DMS53 treated with DMSO at 0.1 percent for 48 hours (cell line): ENCODE results near the gene FAM149B1.

Source experiments
- DNase-seq: peaks from one replicate; lab custom pipeline; 2025; ENCODE audit not compliant: unreplicated experiment; lab: John Stamatoyannopoulos, UW

The FAM149B1 gene

DNA sequence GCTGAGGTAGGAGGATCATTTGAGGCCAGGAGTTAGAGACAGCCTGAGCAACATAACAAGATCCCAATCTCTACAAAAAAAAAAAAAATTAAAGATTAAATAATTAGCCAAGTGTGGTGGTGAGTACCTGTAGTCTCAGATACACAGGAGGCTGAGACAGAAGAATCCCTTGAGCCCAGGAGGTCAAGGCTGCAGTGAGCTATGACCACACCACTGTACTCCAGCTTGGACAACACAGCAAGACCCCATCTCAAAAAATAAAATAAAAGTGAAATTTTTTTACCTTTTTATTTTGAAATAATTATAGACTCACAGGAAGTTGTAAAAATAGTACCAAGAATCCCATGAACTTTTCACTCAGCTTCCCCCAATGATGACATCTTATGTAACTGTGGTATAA lies 4.9 kb downstream of the FAM149B1 start:
- no peak for DNase-seq

DNA sequence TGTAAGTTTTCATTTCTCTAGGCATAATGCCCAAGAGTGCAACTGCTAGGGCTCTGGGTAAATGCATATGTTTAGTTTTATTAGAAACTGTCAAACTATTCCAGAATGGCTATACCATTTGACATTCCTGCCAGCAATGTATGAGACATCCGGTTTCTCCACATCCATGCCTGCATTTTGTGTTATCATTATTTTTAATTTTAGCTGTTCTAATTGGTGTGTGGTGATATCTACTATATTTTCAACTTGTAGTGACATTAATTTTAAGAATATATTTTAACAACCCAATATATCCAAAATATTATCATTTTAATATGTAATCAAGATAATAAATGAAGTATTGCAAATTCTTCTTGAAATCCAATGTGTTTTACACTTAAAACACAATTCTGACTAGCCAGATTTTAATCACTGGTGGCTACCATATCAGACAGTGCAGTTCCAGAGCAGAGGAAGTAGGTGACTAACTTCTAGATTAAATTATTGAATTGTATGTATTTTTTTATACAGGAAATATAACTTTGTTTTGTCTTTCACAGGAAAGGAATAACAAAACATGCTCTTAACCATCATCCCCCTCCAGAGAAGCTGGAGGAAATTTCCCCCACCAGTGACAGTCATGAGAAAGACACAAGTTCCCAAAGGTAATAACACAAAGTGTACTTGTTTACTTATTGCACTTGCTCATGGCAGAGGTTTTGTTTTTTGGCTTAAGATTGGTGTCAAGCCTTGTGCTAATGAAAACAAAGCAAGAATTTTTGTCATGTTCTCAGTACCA lies 6.4 kb downstream of the FAM149B1 start:
- DNase-seq = no peak

DNA sequence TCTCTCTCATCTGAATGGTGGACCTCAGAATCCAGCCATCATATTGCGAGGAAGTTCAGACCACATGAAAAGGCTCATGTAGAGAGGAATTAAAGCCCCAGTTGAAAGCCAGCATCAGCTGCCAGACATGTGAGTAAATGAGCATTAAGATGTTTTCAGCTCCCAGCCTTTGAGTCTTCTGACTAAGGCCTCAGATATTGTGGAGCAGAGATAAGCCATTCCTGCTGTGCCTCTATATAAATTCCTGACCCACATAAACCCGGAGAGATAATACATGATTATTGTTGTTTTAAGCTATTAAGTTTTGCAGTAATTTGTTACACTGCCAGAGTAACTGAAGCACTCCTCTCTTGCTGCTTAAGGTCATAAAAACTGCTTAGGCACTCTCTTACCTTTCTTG lies 14.6 kb downstream of the FAM149B1 start:
- no peak for DNase-seq

DNA sequence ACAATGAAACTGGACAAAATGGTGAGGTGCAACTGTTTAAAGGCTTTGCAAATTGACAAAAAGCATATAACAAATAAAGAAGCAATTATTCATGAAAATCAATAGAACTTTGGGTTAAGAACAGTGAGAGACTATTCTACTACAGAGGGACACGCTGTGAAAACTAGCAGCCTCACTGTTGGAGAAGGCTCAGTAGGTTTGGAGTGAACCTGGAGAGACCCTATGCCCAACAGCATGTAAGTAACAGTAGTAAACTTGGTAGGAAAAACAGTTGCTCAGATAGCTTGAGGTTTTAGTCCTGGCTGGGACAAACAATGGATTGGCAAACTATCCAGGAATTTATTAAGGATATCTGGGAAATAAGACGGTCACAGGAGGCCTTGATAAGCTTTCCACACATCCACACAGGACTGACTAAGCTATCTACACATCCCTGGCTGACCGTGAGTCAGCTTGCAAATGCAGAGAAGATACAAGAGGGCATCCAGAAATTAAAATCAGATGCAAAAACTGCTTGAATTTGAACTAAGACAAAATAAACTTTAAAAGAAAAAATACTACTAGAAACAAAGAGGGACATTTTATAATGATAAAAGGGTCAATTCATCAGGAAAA lies 15.9 kb downstream of the FAM149B1 start:
- DNase-seq = no peak

DNA sequence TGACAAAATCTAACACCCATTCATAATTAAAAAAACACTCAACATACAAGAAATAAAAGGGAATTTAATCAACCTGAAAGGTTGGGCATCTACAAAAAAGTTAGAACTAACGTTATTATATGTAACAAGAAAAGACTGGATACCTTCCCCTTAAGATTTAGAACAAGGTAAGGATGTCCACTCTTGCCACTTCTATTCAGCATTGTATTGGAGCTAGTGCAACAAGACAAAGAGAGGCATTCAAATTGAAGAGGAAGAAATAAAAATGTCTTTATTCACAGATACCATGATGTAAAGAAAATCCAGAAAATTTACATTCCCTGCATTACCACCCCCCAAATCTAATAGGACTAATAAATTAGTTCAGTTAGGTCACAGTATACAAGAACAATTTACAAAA lies 18.3 kb downstream of the FAM149B1 start:
- DNase-seq = no peak

DNA sequence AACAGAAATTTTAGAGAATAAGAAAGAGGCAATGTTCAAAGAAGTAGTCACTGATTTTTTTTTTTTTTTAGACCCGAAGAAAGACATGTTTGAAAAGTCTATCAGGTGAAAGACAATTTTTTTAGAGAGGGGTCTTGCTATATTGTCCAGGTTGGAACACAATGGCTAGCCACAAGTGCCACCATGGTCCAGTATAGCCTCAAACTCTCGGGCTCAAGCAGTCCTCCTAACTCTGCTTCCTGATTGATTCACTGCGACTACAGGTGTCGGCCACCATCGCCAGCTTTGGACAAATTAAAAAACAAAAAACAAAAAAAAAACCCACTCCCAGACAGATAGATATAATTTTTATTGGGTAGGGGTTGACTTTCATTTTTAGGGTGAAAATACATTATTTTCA lies 22.3 kb downstream of the FAM149B1 start:
- DNase-seq = no peak

DNA sequence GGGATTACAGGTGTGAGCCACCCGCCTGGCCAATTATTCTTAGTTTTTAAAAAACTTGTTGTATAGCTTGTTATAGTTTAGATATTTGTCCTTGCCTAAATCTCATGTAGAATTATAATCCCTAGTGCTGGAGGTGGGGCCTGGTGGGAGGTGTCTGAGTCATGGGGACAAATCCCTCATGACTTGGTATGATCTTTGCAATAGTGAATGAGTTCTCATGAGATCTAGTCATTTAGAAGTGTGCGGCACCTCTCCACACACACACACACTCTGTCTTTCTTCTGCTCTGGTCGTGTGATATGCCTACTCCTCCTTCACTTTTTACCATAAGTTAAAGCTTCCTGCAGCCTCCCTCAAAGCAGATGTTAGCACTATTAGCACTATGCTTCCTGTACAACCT lies 37.2 kb downstream of the FAM149B1 start:
- no peak for DNase-seq

DNA sequence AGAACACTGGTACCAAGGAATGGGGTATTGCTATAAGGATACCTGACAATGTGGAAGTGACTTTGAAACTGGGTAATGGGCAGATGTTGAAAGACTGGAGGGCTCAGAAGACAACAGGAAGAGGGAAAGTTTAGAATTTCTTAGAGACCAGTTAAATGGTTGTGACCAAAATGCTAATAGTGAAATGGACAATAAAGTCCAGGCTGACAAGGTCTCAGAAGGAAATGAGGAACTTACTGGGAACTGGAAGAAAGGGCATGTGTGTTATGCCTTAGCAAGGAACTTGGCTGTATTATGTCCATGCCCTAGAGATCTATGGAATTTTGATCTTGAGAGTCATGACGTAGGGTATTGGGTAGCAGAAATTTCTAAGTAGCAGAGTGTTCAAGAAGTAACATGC lies 38.0 kb downstream of the FAM149B1 start:
- DNase-seq = no peak

DNA sequence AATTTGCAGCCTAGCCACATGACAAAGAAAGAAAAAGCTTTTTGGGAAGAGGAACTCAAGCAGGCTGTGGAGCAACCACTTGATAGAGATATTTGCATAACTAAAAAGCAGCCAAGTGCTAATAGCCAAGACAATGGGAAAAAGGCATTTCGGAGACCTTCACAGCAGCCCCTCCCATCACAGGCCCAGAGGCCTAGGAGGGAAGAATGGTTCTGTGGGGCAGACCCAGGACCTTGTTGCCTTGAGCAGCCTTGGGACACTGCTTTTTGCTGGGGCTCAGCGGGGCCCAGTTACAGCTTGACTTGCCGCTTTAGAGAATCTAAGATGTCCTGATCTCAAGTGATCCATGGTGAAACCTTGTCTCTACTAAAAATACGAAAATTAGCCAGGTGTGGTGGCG lies 38.5 kb downstream of the FAM149B1 start:
- no peak for DNase-seq

DNA sequence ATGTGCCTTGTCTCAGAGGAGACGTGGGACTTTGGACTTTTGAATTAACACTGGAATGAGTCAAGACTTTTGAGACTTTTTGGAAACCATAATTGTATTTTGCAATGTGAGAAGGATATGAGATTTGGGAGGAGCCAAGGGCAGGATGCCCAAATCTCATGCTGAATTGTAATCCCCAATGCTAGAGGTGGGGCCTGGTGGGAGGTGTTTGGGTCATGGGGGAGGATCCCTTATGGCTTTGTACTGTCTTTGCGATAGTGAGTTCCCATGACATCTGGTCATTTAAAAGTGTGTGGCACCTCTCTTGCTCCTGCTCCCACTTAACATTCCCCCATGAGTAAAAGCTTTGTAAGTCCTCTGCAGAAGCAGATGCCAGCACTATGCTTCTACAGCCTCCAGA lies 40.0 kb downstream of the FAM149B1 start:
- no peak for DNase-seq

DNA sequence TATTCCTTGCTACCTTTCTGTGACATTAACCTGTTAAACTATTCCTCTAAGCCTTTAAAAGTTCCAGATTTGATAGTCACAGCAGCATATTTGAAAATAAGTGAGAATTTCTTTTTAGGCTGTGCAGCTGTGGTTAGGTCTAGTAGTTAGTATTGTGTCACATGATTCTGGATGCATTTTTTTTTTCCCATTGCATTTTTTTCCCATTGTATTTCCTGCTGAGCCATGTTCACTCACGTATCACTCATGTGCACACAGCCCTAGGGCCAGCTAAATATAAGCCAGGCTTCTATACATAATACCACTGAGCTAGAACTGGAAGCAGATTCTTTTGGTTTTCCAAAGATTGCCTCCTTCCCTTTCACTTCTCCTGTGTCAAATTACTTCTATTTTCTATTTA lies 41.8 kb downstream of the FAM149B1 start:
- peak; percentile 13 for DNase-seq

DNA sequence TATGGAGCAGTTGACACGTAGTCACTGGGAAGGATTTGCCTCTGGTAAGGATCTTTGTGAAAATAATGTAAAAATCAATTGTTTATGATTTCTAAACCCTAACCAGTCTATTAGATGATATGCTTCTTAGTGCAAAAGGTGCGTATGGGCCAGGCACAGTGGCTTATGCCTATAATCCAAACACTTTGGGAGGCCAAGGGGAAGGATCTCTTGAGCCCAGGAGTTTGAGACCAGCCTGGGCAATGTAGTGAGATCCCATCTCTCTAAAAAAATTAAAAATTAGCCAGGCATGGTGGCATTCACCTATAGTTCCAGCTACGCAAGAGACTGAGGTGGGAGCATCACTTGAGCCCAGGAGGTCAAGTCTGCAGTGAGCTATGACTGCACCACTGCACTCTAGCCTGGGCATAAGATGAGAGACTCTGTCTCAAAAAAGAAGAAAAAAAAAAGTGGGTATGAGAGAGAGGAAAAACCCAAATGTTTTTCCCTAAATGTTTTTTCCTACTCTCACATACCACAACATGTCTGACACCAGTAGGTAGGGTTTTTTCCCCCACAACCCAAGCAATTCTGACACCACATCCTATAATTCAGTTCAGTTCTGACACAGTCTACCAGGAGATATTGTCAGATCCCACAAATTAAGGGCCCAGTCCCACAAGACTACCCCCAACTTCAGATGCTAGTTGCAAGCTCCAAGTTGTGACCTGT lies 42.6 kb downstream of the FAM149B1 start:
- no peak for DNase-seq

DNA sequence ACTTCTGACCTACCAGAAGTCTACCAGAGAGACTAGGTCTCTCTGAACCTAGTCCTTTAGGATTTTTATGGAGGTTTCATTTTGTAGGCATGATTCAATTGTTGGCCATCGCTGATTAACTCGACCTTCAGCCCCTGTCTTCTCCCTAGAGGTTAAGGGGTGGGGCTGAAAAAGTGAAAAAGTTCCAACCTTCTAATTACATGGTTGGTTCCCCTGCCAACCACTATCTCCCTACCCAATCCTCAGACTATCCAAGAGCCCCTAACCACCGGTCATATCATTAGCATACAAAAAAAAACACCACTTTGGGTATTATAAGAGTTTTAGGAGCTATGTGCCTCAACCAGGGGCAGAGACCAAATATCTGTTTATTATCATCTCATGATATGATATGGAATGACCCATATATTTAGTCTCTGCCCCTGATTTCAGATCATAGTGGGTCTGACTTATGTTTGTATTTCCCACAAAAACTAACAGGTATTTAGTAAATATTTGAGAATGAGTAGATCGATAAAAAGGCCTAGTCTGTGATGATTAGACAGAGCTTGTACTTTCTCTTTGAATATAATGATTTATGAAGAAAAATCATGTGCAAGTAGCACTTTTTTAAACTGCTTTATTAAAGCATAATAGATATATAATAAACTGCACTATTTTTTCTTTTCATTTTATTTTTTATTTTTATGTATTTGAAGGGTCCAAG lies 43.3 kb downstream of the FAM149B1 start:
- DNase-seq = no peak

DNA sequence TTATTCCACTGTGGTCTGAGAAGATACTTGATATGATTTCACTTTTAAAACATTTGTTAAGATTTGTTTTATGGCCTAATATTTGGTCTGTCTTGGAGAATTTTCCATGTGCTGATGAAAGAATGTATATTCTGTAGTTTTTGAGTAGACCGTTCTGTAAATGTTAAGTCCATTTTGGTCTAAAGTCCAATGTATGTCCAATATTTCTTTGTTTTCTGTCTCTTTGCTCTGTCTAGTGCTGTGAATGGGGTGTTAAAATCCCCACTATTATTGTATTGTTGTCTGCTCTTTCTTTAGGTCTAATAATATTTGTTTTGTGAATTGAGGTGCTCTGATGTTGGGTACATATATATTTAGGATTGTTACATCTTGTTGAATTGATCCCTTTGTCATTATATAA lies 47.8 kb downstream of the FAM149B1 start:
- DNase-seq = no peak

DNA sequence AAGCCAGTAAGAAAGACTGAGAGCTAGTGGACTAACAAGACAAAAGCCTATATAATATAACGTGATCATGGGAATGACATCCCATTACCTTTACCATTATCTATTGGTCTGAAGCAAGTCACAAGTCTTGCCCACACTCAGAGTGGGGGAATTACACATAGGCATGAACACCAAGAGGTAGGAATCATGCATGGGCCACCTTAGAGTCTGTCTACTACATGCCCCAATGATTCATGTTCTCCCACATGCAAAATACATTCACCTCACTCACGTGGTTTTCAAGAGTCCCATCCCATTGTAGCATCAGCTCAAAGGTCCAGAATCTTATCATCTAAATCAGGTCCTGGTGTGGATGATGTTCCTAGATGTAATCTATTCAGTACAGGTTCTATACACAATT lies 49.7 kb downstream of the FAM149B1 start:
- DNase-seq = no peak

DNA sequence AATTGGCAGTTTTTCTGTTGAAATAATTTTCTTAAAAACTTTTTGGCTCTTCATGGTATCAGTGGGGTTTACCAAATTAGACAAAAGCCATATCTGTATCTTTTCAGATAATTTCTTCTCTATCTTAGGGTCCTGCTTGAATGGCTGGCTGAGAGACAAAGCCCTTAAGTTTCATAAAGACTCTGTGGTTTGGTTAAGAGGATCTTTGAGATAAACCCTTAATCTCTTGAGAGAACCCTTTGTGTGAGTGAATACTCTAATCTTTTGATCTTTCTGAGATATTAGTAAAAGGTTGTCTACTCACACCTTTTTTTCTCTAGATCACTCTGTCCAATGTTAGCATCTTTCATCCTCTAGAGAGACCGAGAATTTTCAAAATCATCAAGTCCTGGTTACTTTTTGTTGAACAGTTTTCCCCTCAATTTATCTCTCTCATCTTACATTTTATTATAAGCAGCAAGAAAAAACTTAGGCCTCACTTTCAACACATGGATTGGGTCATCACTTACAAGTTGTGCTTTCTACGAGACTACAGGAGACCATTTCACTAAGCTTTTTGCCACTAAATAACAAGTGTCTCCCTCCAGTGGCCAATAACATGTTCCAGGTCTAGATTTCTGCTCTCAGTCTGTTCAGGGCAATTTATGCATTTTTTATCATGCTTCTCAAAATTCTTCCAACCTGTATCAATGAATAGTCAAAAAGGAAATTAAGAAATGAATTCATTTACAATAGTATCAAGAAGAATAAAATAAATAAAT lies 50.7 kb downstream of the FAM149B1 start:
- DNase-seq = no peak

DNA sequence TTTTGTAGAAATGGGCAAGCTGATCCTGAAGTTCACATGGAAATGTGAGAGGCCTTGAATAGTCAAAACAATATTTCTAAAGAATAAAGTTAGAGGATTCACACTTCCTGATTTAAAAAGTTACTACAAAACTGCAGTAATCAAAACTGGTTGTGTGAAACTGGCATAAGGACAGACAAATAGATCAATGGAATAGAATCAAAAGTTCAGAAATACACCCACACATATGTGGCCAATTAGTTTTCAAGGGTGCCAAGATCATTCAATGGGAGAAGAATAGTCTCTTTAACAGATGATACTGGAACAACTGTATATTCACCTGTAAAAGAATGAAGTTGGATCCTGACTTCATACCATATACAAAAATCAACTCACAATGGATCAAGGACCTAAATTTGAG lies 51.5 kb downstream of the FAM149B1 start:
- DNase-seq = no peak

DNA sequence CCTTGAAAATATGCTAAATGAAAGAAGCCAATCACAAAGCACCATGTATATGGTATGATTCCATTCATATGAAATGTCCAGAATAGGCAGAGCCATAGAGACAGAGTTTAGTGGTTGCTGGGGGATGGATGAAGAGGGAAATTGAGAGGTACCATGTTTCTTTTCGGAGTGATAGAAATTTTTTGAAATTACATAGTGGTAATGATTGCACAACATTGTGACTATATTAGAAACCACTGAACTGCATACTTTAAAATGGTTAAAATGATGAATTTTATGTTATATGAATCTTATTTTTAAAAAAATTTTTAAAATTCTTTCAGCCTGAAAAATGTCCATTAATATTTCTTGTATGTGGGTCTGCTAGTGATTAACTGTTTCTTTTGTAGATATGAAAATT lies 53.1 kb downstream of the FAM149B1 start:
- no peak for DNase-seq

DNA sequence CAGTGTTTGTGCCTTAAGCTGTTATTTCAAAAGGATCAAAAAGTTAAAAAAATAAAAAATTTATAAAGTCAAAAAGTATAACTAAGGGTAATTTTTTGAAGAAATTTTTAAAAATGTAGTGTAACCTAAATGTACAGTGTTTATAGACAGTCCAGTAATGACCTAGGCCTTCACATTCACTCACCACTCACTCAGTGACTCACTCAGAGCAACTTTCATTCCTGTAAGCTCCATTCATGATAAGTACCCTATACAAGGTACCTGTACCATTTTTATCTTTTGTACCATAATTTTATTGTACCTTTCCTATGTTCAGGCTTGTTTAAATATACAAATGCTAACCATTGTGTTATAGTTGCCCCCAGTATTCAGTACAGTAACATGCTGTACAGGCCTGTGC lies 57.6 kb downstream of the FAM149B1 start:
- DNase-seq = no peak

DNA sequence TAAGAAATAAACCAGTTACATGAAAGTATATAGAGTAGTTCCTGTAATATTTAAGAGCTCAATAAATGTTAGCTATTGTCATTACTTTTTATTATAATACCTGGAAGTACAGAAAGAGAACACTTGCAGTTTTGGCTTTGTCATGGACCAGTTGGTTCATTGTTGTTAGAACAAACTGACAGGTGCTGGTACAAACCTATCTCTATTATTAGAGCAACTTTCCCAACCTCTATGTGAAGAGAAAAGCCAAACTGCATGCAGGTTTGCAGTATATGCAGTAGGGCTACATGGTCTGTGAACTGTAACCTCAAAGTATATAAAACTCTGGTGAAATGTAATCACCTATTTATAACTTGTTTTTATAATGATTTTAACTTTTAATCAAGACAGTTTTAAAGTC lies 58.7 kb downstream of the FAM149B1 start:
- DNase-seq = no peak

DNA sequence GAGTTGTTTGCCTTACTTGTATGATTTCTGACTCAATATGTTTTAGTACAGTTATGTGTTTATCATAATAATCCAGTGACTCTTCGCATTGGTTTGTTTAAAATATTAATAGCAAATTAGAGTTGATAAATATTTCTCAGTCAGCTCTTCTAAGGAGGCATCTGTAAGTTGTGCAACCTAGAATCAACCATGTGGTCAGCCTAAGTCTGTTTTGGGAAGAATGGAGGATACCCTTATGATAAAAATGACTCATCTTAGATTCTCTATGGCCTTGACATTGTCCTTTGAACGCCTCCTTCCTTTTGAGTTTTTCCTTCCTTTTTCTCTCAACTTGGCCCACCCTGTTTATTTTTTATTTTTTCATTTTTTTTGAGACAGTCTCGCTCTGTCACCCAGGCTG lies 60.3 kb downstream of the FAM149B1 start:
- DNase-seq = no peak
